A549 (cell line): Measurements from ENCODE around the gene PRF1. TPM values are rescaled to one million over a fixed set of nuclear protein-coding genes. Genes with fewer than 3 reads are reported as not detected.
"Not testable (repeated sequence)": the region's sequence is repeated elsewhere in the genome, so short reads cannot be mapped to it uniquely, and the experiment has no call there.

Source experiments
- ATAC-seq, 2 experiments: fragments of 200-7000 bp in 1 of 2; fragments of >200 bp in 1 of 2; cut with Nextera tagmentation in 1 of 2; cut with Tn5 transposase in 1 of 2; 3 replicates each; pipeline versions ENCODE4 v1.8.0 to v1.9.1; 2018 to 2020; ENCODE audit warnings: mild to moderate bottlenecking in 1 of 2, moderate library complexity in 1 of 2
- CTCF ChIA-PET: fragments of 300-600 bp; sonication (Branson Sonifier 250); formaldehyde crosslinking; extraction: SDS; loops from one replicate; lab custom pipeline; 2021; ENCODE audit warnings: antibody characterized with exemption, inconsistent platforms; lab: Yijun Ruan, JAX
- POLR2A ChIA-PET: fragments of 350-600 bp; formaldehyde crosslinking; extraction: SDS; loops from one replicate; lab custom pipeline; 2021; ENCODE audit warnings: antibody characterized with exemption, inconsistent platforms; lab: Yijun Ruan, JAX
- DNase-seq, 2 experiments: peaks; one replicate each; pipeline versions ENCODE4 v3.0.0 to v3.0.0-alpha.2; 2011 to 2016; ENCODE audit warnings: low read depth in 1 of 2, low spot score in 1 of 2
- FAIRE-seq: peaks from 2 replicates; lab custom pipeline; 2011; peaks lifted over from hg19 to GRCh38; lab: Jason Lieb, UNC
- H3K27ac ChIP-seq, 2 experiments: fragments of >200 bp; sonication (Bioruptor Twin); formaldehyde crosslinking; 3 replicates each; pipeline ENCODE4 v1.5.1; 2016 to 2017
- H3K4me1 ChIP-seq: fragments of >200 bp; sonication (Bioruptor Twin); formaldehyde crosslinking; 3 replicates; pipeline ENCODE4 v1.6.1; 2016
- H3K4me2 ChIP-seq: fragments of >200 bp; sonication (Bioruptor Twin); formaldehyde crosslinking; 3 replicates; pipeline ENCODE4 v1.6.1; 2016
- H3K4me3 ChIP-seq: fragments of >200 bp; sonication (Bioruptor Twin); formaldehyde crosslinking; 3 replicates; pipeline ENCODE4 v1.5.1; 2016
- H3K9me3 ChIP-seq: fragments of >200 bp; sonication (Bioruptor Twin); formaldehyde crosslinking; 3 replicates; pipeline ENCODE4 v1.6.1; 2016
- CEBPB ChIP-seq, 2 experiments: fragments of >200 bp in 1 of 2; sonication (Bioruptor Twin) in 1 of 2; formaldehyde crosslinking in 1 of 2; IDR thresholded peaks; 2 replicates each; pipeline ENCODE4 v1.6.1; 2012 to 2016
- FOSL2 ChIP-seq, 2 experiments: fragments of 450-650 bp in 1 of 2; fragments of >200 bp in 1 of 2; sonication (Bioruptor Twin) in 1 of 2; formaldehyde crosslinking; IDR thresholded peaks; 2 replicates each; pipeline versions ENCODE4 v1.5.0 to v1.6.1; 2016 to 2020; ENCODE audit warnings: mild to moderate bottlenecking in 1 of 2, moderate library complexity in 1 of 2
- HOXA7 ChIP-seq: fragments of 250-450 bp; sonication (Bioruptor Pico); IDR thresholded peaks from 2 replicates; pipeline ENCODE4 v1.5.0; 2020; ENCODE audit warnings: mild to moderate bottlenecking, moderate library complexity
- HOXB13 ChIP-seq: fragments of 250-450 bp; sonication (Bioruptor Pico); IDR thresholded peaks from 2 replicates; pipeline ENCODE4 v1.5.0; 2020; ENCODE audit warnings: low read depth, mild to moderate bottlenecking, moderate library complexity
- JUNB ChIP-seq: fragments of >200 bp; sonication (Bioruptor Twin); formaldehyde crosslinking; IDR thresholded peaks from 2 replicates; pipeline ENCODE4 v1.6.1; 2016
- MAX ChIP-seq: IDR thresholded peaks from 2 replicates; pipeline ENCODE4 v1.6.1; 2012
- NFE2L2 ChIP-seq: fragments of 150-350 bp; conservative IDR thresholded peaks from 2 replicates; pipeline ENCODE4 v1.6.1; 2014; ENCODE audit warnings: low read length
- NPAS2 ChIP-seq: fragments of 250-450 bp; sonication (Bioruptor Pico); IDR thresholded peaks from 2 replicates; pipeline ENCODE4 v1.8.0; 2022; ENCODE audit warnings: mild to moderate bottlenecking, moderate library complexity, borderline replicate concordance
- NR3C1 ChIP-seq: fragments of >200 bp; sonication (Bioruptor Twin); formaldehyde crosslinking; IDR thresholded peaks from 3 replicates; pipeline ENCODE4 v1.6.1; 2017
- POLR2AphosphoS2 ChIP-seq: conservative IDR thresholded peaks from 2 replicates; pipeline ENCODE4 v1.6.1; 2012; ENCODE audit warnings: low read length, improper control_type of control experiment, inconsistent platforms
- RCOR1 ChIP-seq: fragments of 150-350 bp; IDR thresholded peaks from 2 replicates; pipeline ENCODE4 v1.6.1; 2014; ENCODE audit warnings: antibody characterized with exemption, low read length, low read depth
- REST ChIP-seq: fragments of 200-600 bp; sonication (generic); IDR thresholded peaks from 2 replicates; pipeline ENCODE4 v1.6.1; 2016; ENCODE audit warnings: antibody characterized with exemption, mild to moderate bottlenecking, moderate library complexity
- ZNF302 ChIP-seq: fragments of 250-450 bp; sonication (Bioruptor Pico); IDR thresholded peaks from 2 replicates; pipeline ENCODE4 v1.9.0; 2021; ENCODE audit warnings: inconsistent platforms, mild to moderate bottlenecking, moderate library complexity
- ZSCAN20 ChIP-seq: fragments of 250-450 bp; sonication (Bioruptor Pico); IDR thresholded peaks from 2 replicates; pipeline ENCODE4 v1.8.0; 2022; ENCODE audit warnings: mild to moderate bottlenecking, moderate library complexity
- WGBS: methylation state at CpG from one replicate; pipeline ENCODE4 v1.1.6; 2017; ENCODE audit errors: missing lambda C conversion rate; 5-methylcytosine and 5-hydroxymethylcytosine counted together
- polyA plus RNA-seq, 4 experiments: library from polyadenylated mRNA; depleted of rRNA in 3 of 4; stranded (reverse); fragments of >200 nt; fragmentation: RNase III in 1 of 4; extraction: RNeasy Plus Mini Kit Qiagen cat#74134 plus additional on column Dnase treatment in 1 of 4; gene quantifications; 2 replicates in 3 of 4; 3 replicates in 1 of 4; pipeline ENCODE4 v1.2.3, GENCODE V29; 2011 to 2017
- TF ChIP-seq, protein P1 (sequence below): fragments of 250-450 bp; sonication (Bioruptor Pico); IDR thresholded peaks from 2 replicates; pipeline ENCODE4 v1.5.0; 2020; ENCODE audit warnings: low read depth, mild to moderate bottlenecking, moderate library complexity
- TF ChIP-seq, protein P2 (sequence below): fragments of 250-450 bp; sonication (Bioruptor Pico); IDR thresholded peaks from 2 replicates; pipeline ENCODE4 v1.5.0; 2021; ENCODE audit warnings: mild to moderate bottlenecking, moderate library complexity, borderline replicate concordance

PRF1 gene
- polyA plus RNA-seq, 2 of the 4 experiments (the other 2 are of a cell fraction) = not detected

DNA sequence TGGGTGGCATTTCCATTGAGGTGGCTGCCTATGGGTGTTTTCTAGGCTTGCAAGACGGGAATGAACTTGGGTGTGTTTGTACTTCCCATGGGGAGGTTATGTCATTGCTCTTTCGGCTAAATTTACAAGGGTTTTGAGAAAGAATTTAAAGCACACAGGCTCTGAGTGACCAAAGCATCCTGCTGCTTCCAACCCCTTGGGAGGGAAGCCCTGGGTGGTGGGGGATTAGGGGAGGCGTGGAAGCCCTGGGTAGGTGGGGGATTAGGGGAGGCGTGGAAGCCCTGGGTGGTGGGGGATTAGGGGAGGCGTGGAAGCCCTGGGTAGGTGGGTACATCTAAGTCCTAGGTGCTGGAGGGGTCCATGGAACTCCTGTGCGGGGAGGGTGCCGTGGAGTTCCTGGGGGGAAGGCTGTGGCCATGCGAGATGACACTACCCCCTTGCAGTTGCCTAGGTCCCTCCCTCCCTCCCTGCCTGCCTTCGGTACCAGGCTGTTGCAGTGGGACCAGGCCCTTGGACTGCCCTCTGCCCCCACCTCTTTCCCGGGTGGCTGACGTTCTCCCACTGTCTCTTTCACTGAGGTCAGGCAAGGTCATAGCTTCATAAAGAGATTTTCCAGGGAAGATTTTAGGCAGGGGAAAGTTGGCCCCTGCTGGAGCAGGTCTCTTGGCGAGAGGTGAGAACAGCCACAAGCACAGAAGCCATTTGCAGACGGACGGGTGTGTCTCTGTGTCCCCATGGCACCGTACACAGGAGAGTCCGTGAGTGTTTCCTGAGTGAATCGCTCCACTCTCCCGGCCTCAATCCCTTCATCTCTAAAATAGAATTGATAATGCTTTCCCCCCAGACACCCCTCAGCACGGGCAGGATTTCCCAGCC lies 19.5 kb downstream of the PRF1 start:
- TF ChIP-seq NFE2L2 = no peak
- TF ChIP-seq ZSCAN20 = no peak
- TF ChIP-seq REST = no peak
- TF ChIP-seq JUNB = no peak
- no peak for TF ChIP-seq NPAS2 (CRISPR knock-in tag)
- no peak for TF ChIP-seq POLR2AphosphoS2
- TF ChIP-seq MAX = no peak
- TF ChIP-seq FOSL2 (IDR thresholded peaks at IDR 0.05) = no peak
- no peak for TF ChIP-seq FOSL2 (CRISPR knock-in tag; IDR thresholded peaks at IDR 0.05)
- no peak for TF ChIP-seq ZNF302 (CRISPR knock-in tag)
- no peak for TF ChIP-seq CEBPB (IDR thresholded peaks at IDR 0.05)
- no peak for TF ChIP-seq HOXB13 (CRISPR knock-in tag)
- TF ChIP-seq HOXA7 (CRISPR knock-in tag) = no peak
- TF ChIP-seq, protein P1, sequence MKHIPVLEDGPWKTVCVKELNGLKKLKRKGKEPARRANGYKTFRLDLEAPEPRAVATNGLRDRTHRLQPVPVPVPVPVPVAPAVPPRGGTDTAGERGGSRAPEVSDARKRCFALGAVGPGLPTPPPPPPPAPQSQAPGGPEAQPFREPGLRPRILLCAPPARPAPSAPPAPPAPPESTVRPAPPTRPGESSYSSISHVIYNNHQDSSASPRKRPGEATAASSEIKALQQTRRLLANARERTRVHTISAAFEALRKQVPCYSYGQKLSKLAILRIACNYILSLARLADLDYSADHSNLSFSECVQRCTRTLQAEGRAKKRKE (CRISPR knock-in tag) = no peak
- TF ChIP-seq NR3C1 = no peak
- TF ChIP-seq, protein P2, sequence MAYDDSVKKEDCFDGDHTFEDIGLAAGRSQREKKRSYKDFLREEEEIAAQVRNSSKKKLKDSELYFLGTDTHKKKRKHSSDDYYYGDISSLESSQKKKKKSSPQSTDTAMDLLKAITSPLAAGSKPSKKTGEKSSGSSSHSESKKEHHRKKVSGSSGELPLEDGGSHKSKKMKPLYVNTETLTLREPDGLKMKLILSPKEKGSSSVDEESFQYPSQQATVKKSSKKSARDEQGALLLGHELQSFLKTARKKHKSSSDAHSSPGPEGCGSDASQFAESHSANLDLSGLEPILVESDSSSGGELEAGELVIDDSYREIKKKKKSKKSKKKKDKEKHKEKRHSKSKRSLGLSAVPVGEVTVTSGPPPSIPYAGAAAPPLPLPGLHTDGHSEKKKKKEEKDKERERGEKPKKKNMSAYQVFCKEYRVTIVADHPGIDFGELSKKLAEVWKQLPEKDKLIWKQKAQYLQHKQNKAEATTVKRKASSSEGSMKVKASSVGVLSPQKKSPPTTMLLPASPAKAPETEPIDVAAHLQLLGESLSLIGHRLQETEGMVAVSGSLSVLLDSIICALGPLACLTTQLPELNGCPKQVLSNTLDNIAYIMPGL (CRISPR knock-in tag) = no peak
- no peak for TF ChIP-seq RCOR1
- Histone ChIP-seq H3K9me3 (no peaks in the 10 kb centered on the region), H3K4me2 (no peak overlapping the region), H3K4me1 (no peaks in the 10 kb centered on the region), H3K27ac (no peak overlapping the region), H3K4me3 (no peak overlapping the region)
- CTCF ChIA-PET = interaction anchor here (1.1 to 1.3 kb wide), 2 partner anchors 23 to 34 kb away, joined by 3 to 4 read pairs; no protein-coding TSS in a partner anchor
- DNase-seq = no peak
- POLR2A ChIA-PET = no interaction called here
- no peak for ATAC-seq
- FAIRE-seq = no peak
- WGBS = 73% methylated on average over 13 of the region's 19 CpGs

DNA sequence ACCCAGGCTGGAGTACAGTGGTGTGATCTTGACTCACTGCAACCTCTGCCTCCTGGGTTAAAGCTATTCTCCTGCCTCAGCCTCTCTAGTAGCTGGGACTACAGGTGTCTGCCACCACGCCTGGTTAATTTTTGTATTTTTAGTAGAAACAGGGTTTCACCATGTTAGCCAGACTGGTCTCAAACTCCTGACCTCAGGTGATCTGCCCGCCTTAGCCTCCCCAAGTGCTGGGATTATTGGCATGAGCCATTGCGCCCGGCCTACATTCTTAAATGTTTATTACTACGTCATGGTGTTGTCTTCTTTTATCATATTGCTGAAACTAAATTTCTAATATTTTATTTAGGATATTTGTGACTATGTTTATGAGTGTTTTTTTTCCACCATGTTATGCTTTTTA lies 21.4 kb downstream of the PRF1 start:
- FAIRE-seq, H3K27ac ChIP-seq, DNase-seq, H3K4me3 ChIP-seq, CTCF ChIA-PET, POLR2A ChIA-PET, ATAC-seq, H3K4me1 ChIP-seq, H3K4me2 ChIP-seq, H3K9me3 ChIP-seq: not testable (repeated sequence)
- WGBS = 90% methylated on average over 5 of the region's 5 CpGs
